ENCODE results near the gene SNX4. TPM values are rescaled to one million over a fixed set of nuclear protein-coding genes. Genes with fewer than 3 reads are reported as not detected.

The SNX4 gene
- total RNA-seq, 1 donor = 30.5 TPM

DNA sequence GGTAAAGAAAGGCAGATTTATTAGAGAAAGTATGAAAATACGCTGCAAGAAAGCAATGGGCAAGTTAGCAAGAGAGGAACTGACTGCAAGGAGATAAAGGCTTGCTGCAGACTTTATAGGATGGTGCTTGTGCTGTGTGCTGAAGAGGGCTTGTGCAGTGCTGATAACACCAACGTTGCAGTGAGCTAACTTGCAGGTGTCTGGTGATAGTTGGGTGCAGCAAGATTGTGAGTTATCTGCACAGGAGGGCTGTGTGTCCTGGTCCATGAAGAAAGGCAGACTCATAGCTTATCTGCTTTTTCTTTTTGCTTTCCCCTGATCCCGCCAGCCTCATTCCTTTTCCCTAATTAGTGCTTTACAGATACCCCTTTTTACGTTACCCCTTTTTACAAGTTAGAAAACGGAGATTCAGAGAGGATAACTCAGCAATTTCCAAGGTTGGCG, 86.9 kb downstream of the SNX4 start:
- no peak for DNase-seq (ENCODE audit: low read depth)
- TF ChIP-seq, protein P1, sequence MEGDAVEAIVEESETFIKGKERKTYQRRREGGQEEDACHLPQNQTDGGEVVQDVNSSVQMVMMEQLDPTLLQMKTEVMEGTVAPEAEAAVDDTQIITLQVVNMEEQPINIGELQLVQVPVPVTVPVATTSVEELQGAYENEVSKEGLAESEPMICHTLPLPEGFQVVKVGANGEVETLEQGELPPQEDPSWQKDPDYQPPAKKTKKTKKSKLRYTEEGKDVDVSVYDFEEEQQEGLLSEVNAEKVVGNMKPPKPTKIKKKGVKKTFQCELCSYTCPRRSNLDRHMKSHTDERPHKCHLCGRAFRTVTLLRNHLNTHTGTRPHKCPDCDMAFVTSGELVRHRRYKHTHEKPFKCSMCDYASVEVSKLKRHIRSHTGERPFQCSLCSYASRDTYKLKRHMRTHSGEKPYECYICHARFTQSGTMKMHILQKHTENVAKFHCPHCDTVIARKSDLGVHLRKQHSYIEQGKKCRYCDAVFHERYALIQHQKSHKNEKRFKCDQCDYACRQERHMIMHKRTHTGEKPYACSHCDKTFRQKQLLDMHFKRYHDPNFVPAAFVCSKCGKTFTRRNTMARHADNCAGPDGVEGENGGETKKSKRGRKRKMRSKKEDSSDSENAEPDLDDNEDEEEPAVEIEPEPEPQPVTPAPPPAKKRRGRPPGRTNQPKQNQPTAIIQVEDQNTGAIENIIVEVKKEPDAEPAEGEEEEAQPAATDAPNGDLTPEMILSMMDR (IDR thresholded peaks at IDR 0.05; ENCODE audit: insufficient read depth, low read length) = no peak
- no peak overlapping the region for H3K4me3 ChIP-seq (ENCODE audit: low read depth, low read length)

DNA sequence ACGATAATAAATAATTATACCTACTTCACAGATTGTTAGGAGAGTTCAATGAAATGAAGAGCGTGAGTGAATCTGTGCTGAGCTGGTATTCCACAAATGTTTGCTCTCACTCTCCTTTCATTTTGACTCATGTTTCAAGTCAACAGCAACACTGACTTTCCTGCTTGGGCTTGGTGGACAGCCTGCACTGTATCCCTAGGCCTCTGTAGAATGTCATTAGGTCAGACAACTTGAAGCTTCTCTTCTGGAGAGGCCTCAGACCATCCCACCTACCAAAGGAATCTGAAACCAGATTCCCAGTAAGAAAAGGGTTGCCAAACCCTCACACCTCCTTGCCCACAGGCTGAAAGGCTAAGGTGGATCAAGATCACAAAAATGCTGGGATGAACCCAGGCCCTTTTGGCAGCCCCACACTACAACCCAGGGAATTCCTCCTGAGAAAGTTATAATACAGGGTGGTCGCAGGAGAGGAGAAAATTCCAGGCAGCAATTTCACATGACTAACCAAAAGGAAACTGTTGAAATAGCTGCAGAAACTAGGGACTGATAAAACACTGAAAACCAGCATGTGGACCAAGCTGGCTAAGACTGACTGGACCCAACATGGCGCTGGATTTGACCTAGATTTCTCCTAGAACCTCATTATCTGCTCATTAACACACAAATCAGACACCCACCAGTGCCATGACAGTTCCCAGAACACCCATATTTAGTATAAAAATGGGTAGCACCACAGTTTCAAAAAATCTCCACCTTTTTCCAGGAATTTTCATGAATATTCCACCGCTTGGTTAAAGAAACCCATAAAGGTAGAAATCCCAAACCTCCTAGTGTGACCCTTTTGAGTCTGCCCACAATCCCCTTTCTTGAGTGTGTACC, 87.9 kb downstream of the SNX4 start:
- H3K4me3 ChIP-seq (ENCODE audit: low read depth, low read length) = no peak overlapping the region
- peak; percentile 55 for DNase-seq (ENCODE audit: low read depth)
- TF ChIP-seq, protein P1 (IDR thresholded peaks at IDR 0.05; ENCODE audit: insufficient read depth, low read length) = no peak

- no peak overlapping the region for H3K4me3 ChIP-seq (ENCODE audit: low read depth, low read length)
- TF ChIP-seq, protein P1 (IDR thresholded peaks at IDR 0.05; ENCODE audit: insufficient read depth, low read length) = no peak
- peak; percentile 48 for DNase-seq (ENCODE audit: low read depth)
Measured at GRCh38 chr3:125431391-125431790, 88.6 kb downstream of the SNX4 start.

- DNase-seq (ENCODE audit: low read depth) = no peak
- no peak overlapping the region for H3K4me3 ChIP-seq (ENCODE audit: low read depth, low read length)
- TF ChIP-seq, protein P1 (IDR thresholded peaks at IDR 0.05; ENCODE audit: insufficient read depth, low read length) = no peak
Measured at GRCh38 chr3:125428216-125428830, 91.7 kb downstream of the SNX4 start.

GRCh38 chr3:125418306-125418705, 101.7 kb downstream of the SNX4 start:
- DNase-seq (ENCODE audit: low read depth) = no peak
- TF ChIP-seq, protein P1 (IDR thresholded peaks at IDR 0.05; ENCODE audit: insufficient read depth, low read length) = no peak
- no peak overlapping the region for H3K4me3 ChIP-seq (ENCODE audit: low read depth, low read length)

DNA sequence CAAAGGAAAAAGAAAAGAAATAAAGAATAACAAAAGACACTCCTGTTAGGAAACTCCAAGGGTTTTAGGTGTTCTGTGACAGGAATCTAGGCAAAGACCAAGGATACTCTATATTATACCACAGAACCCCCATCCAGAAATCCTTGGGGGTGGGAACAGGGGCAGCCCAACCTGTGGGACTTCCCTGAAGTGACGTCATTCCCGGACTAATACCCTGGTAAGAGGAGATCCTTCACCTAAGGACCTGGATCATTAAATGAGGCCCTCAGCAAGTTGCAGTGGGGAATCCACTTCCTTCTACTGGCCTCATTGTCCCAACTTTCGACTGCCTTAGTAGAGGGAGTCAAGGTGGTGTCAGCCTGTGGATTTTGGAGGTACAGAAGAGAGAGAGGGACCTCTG, 103.8 kb downstream of the SNX4 start:
- TF ChIP-seq, protein P1 (IDR thresholded peaks at IDR 0.05; ENCODE audit: insufficient read depth, low read length) = no peak

More for the DNA sequence above, 103.8 kb downstream of the SNX4 start:
- no peak for DNase-seq (ENCODE audit: low read depth)
- H3K4me3 ChIP-seq (ENCODE audit: low read depth, low read length) = no peak overlapping the region
